NCI-H1417 (cell line): ENCODE measurements around the gene IFNLR1.

Source experiments
- DNase-seq, 3 experiments: peaks; one replicate each; lab custom pipeline; 2025; lab: John Stamatoyannopoulos, UW

IFNLR1 gene

DNA sequence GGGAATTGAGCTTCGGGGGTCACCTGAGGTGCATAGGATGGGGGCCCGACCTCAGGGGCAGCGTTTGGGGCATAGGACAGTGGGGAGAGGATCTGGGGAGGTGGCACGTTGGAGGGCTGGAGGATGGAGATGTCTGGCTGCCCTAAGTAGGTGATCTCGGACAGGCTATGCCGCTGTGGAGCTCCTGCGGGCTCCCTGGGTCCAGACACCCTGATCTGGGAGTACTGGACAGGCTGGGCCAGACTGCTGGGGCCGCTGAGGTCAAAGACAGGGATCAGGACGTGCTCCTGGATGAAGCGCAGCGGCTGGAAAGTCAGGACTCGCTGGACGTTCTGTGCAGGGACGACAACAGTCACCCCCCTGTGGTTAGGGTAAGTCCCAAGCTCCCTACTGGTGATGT lies 65.7 kb downstream of the IFNLR1 start:
- no peak for DNase-seq

DNA sequence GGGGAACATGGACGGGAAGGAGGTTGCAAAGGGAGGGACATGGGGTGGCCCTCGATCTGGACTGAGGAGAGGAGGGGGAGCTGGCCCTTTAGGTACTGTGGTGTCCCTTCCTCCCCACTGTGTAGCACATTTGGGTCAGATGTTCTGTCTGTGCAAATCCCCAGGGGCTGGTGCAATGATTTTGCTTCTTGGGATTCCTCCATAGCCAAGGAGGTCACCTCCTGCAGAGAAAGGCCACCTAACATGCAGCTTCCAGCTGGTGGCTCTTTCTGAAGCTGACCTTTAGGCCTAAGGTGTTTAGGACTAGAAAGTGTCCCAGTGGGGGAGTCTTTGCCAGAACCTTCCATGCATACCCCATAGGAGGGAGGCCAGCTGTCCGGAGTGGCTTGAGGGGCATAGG lies 66.1 kb downstream of the IFNLR1 start:
- DNase-seq = no peak

DNA sequence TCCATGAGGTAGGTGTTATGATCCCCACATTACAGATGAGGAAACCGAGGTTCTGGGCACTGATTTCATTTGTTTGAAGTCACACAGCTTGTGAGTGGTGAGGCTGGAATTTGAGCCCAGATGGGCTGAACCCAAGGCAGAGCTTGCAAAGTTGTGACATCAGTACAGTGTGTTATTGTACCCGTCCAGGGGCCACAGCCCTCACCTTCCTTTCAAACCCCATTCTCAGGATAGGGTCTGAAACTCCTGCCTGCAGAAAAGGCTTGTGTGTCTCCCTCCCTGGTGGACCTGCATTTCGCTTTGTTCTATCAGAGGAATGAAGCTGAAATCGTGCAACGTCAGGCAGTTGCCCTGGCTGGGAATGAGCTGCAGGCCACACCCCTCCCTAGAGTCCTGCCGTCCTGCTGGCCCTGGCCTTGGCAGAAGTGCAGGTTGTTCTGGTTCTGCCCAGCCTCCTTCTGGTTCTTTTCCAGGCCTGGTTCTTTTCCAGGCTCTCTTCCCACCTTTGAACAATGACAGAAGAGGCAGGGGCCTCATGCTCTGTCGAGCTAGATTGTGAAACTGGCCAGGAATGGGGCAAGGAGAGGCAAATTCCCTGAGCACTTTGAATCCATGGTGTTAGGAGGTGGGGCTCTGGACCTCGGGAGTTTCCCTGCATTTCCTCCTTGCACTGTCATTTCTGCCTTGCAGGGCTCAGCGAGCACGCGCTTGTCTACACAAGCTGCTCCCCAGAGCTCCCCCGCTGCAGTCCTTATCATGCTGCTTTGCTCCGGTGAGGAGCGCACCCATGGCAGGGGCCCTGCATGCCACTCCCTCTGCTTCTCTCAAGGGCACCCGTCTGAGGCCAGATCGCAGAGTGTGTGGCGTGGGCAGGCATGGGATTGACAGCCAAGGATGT lies 67.0 kb downstream of the IFNLR1 start:
- DNase-seq = no peak

DNA sequence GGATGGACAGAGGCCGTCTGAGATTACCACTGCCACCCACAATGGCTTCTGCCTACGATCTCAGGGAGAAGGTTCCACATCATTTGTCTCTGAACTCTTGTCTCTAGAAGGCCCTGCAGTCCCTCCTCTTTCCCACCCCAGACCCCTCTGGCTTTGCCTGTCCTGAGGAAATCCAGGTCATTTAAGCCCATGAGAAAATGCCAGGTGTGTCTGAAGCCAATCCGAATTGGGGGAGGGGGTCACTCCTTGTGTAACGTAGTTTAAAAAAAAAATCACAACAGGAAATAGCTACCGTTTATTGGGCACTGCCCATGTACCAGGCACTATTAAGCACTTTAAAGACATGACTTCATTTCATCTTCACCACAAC lies 67.6 kb downstream of the IFNLR1 start:
- no peak for DNase-seq

DNA sequence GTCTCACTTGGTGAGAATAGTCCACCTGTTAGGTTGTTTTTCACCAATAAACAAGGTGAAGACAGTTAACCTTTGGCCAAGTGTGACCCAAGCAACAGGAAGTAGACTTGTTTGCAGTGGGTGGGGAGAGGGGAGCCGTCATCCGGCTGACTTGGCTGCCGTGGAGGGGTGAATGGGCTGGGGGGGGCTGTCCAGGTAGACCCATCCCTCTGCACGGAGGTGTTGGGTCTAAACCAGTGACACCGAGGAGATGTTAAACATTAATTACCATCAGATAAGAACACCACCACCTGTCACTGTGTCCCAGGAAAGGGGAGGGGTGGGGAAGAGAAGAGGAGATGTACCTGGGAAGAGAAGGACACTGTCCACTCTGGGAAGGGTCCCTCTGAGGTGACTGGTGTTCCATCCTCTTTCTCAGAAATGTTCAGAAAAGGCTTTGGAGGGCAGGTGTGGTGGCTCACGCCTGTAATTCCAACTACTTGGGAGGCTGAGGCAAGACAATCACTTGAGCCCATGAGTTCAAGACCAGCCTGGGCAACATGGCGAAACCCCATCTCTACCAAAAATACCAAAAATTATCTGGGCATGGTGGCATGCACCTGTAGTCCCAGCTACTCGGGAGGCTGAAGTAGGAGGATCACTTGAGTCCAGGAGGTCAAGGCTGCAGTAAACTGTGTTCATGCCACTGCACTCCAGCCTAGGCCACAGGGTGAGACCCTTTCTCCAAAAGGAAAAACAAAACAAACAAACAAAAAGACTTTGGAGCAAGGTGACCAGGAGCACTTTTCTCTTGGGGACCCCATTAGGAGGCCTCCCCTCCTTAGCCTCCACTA lies 68.5 kb downstream of the IFNLR1 start:
- no peak for DNase-seq

DNA sequence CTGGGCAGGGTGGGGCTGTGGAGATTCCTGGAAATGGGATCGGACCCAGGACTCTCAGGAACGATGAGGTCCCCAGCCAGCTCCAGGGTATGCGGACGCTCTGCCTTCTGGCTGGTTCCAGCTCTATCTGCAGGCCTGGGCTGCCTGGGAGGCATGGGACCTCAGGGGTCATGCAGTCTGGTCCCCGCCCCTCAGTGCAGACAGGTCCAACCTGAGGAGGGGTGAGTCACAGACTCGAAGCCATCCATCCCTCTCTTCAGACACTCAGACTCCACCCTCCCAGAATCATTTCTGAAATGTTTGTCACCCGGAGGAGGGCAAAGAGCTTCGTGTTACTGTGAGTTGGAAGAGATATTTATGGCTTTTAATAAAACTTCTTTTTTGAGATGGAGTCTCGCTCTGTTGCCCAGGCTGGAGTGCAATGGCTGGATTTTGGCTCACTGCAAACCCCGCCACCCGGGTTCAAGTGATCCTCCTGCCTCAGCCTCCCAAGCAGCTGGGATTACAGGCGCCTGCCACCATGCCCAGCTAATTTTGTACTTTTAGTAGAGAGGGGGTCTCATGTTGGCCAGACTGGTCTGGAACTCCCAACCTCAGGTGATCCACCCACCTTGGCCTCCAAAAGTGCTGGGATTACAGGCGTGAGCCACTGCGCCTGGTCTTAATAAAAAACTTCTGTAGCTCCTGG lies 69.2 kb downstream of the IFNLR1 start:
- no peak for DNase-seq

DNA sequence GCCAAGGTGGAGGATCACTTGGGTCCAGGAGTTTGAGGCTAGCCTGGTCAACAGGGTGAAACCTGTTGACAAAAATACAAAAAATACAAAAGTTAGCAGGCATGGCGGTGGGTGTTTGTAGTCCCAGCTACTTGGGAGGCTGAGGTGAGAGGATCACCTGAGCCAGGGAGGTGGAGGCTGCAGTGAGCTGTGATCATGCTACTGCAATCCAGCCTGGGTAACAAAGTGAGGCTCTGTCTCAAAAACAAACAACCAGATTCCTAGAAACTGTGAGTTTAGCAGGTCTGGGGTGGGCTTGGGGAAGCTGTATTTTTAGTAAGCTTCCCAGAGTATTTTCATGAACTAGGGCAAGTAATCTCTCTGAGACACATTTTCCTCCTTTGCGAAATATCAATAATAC lies 70.0 kb downstream of the IFNLR1 start:
- no peak for DNase-seq

DNA sequence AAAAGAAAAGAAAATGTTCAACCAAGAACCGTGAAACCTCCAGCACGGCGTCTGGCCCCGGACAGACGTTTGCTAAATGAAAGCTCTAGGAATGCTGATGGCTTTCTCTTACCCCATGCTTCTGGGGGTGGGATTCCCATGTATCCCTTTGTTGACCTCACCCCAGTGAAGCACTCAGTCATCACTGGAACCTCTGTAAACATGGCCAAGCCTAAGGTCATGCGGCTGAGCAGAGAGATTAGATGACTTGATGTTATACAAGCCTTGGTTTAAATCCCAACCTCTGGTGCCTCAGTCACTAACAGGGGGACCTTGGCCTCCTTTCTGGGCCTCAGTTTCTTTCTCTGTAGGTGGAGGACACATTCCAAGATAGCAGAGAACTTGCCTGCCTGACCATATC lies 72.3 kb downstream of the IFNLR1 start:
- DNase-seq = no peak

DNA sequence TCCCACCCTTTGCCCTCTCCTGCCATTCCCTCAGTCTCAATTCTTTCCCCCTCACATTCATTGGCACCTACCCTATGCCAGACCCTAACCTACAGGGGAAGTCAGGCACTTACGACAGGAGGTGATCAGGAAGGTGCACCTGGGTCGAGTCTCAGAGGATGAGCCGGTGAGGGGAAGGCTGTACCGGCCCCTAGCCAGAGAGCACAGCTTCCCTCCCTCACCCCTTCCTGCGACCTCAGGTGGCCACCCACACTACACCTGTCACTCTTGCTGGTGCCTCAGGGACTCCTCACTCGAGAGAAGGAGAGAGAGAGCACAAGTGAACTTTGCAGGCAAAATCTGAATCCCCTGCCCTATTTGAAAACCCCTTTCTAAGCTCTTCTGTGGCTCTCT lies 73.5 kb downstream of the IFNLR1 start:
- DNase-seq = no peak

DNA sequence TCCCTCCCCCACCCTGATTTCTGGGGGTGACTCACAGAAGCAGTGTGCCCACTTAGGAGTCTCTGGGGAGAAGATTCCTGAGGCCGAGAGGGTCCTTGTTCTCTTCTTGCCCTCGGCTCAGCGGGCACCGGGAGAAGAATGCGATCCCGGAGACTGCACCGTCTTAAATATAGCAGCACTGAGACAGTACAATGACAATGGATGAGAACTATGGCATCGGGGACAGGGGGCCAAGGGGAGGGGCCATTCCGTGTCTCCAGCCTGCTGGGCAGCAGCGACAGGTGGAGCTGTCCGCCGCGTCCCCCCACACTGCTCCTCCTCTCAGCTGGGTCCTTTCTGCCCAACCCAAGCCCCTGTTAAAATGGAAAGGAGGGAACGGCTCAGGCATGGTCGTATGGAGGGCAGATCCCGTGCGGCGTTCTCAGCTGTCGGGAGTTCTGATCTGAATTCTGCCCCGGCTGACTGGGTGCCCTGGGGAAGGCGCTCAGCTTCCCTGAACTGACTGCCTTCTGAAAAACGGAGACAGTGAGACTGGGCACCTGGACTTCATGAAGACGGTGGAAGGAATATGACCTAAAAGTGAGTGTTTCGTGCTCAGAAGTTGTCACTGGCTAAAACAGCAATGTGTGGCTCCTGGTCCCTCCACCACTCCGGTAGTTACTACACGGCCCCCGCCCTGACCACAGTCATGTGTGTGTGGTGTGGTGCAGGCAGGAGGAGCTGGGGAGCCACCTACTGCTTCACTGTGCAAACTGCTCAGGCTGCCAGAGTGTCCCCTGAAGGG lies 74.9 kb downstream of the IFNLR1 start, which contains the start of gene MYOM3:
MYOM3 (minus strand) TSS at position 140 of the 784 bp plus-strand sequence. CDS start 3,499 bp downstream, outside the sequence.
- peak; percentile 48 to 79 (median 52) for DNase-seq

DNA sequence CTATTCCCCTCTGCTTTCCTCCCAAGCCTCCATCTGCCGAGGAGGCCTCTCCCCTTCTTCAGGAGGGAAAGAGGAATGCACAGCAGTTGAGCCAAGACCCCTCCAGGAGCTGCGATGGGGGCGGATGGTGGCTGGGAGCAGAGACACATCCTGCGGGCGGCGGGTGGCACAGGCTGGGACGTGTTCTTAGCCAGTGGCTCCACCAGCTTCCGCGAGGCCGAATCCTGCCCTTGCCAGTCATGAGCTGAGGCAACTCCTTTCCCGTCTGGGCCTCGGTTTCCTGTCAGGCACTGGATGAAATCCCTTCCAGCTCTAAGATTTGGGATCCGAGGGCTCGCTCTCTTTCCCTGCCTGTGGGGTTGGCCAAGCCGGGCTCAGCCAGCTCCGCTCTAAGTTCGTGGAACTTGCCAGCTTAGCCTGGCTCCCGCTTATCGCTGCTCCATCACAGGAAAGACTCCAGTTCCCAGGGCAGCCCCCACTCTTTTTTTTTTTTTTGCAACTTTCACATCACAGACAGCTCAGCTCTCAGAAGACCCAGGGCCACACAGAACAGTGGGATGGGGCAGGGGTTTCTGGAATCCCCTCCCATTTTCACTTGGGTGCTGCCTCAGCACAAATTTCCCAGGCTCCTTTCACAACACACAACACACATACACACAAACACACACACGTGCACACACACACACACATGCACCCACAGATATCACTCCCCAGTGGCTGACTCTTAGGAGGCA lies 75.7 kb downstream of the IFNLR1 start:
- DNase-seq = no peak

DNA sequence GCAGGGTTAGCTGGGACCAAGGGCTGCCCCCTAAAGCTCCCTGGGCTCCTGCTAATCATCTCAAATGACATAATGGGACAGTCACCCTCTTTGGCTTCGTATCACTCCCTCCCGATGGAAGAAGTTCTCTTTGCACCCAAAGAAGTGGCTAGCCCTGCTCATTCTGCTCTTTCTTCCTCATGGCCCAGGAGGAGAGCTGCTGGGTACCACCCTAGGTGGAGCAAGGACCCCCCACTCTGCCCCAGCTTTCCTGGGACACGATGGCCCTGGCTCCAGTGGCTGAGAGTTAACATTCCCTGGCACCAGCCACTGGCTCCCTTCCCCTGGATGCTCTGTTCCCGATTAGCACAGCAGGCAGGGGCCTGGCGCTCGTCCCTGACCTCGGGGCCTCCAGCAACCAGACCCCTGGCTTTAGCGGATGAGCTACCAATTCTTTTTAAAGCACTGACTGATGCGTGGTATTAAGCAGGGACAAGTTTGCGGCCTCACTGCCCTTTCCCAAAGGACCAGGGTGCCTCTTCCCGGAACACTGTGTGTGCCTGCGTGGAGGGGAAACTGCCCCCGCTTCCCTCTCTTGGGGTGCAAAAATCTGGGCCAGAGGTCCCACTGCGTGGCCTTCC lies 76.3 kb downstream of the IFNLR1 start:
- DNase-seq = no peak

DNA sequence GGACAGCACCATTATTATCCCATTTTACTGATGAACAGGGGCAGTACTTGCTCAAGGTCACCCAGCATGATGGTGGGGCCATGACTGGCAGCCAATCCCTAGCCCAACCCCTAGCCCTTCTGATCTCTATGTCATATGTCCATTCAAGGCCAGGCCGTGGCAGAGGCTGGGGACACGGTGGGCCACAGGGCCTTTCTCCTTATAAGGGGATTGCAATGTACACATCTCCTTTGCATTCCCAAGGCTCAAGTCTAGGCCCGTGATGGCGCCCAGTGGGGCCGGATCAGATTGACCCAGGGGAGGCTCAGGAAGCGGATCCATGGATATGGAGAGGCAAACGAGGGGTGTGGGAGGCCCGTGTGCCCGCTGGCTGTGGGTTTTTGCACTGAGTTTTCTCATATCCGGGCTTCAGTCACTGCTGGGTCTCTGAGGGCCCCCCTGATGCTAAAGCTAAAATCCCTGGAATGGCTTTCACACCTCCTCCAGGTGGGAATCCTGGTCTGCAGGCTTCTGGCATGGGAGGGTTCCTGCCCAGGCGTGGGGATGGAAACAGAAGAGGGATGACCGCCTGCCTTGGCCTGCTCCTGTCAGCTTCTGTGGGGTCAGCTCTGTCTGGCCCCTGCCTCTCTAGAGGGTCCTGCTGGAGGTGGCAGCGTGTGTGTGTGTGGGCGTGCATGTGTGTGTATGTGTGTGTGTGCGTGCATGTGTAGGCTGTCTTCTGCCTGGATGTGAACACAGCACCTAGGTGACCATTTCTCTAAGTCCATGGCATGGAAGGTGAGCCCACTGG lies 77.2 kb downstream of the IFNLR1 start:
- DNase-seq = no peak

DNA sequence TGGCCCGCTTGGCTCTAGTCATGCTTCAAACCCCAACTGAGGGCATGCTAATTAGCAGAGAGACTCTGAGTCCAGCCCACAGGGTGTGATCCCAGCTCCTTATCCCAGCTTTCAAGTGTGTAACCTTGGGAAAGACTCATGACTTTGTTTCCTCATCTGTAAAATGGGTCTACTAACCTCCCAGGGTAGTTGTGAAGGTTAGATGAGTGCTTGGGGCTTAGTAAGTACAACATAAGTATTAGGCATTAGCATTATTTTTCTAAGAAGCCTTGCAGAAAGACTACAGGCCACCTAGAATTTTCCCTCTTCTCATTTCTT lies 78.0 kb downstream of the IFNLR1 start:
- no peak for DNase-seq

DNA sequence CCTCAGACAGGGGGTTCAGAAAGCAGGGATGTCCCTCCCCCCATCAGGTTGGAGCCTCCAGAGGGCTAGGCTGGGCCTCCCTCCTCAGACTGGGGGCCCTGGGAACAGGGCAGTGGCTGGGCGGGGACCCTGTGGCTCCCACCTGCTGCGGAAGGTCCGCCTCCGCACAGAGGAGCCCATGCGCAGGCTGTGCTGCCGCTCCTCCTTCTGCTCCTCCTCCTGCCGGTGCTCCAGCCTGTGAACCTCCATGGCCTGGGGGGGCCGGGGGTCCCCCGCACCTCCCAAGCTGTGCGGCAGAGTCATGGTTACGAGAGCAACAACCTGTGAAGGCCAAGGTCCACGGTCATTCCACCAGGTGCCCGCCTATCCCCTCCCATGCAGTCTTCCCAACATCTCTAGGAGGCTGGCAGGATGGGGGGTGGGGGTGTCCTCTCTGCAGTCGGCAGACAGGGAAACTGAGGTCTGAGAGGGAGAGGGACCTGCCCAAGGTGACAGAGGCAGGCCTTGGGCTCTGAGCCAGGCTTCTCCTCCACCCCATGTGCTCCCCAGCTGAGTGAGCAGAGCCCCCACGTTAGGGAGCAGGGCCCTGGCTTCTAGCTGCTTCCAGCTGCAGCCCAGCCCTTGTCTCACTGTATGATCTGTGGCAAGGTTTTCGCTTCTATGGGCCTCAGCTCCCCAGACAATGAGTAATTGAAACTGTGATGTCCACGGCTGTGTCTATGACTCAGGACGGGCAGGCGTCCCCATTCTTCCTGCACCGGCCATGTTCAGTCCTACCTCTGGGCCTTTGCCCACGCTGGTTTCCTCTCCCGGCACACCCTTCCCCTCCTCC lies 78.5 kb downstream of the IFNLR1 start:
- DNase-seq = no peak

DNA sequence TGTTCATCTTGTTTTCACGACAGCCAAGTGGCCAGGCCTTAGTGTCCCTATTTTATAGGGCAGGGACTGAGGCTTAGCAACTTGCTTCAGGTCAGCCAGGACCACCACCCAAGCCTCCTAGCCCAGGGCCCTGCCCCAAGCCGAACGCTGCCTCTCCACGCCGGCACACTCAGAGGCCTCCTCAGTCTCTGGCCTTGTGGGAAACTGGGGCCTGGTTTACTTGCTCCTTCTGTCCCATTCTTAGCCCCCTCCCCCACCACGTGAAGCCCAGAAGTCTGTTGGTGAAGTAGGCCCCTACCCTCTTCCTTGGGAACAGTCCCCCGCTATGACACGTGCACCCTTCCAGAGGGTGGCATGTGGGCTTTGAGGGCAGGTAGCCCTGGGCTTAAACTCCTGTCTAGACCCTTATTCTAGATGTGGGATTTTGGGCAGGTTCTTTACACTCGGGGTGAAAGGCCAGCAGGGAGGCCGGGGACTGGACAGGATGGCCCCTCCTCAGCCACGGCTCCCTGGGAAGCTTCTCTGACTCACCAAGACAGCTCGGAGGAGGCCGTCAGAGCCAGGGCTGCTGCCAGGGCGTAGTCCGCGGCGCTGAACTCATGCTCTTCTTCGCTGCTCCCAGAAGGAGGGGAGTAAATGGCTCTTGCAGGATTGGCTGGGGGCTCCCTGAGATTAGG lies 79.5 kb downstream of the IFNLR1 start:
- no peak for DNase-seq

DNA sequence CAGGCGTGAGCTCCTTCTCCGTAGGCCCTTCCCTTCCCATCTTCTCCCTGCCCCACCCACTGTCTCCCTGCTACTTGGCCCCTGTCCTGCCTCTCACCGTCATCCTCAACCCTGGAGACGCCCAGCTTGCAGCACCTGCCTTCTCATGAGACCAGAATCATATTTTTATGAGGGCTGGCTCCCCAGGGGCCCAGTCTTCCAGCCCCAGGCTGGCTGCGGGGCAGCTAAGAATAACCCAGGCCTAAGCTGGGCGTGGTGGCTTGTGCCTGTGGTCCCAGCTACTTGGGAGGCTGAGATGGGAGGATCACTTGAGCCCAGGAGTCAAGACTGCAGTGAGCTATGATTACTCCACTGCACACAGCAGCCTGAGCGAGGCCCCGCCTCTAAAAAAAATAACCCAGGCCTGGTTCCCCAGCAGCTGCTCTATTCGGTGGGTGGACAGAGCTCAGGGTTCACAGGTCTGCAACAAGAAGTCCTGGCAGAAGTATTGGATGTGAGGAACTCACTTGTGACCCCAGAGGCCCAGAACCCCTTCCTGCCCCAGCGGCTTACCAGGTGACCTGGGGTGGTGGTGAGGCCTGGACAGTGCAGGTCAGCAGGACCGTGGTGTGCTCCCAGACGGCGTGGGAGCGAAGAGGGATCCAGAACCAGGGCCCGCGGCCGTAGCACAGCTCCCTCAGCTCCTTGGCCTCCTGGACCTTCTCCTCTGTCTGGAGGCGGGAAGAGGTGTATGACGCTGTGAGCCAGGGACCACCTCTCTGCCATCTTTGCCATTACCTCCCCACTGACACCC lies 81.5 kb downstream of the IFNLR1 start:
- peak in 1 of 3 experiments; percentile 32 for DNase-seq

DNA sequence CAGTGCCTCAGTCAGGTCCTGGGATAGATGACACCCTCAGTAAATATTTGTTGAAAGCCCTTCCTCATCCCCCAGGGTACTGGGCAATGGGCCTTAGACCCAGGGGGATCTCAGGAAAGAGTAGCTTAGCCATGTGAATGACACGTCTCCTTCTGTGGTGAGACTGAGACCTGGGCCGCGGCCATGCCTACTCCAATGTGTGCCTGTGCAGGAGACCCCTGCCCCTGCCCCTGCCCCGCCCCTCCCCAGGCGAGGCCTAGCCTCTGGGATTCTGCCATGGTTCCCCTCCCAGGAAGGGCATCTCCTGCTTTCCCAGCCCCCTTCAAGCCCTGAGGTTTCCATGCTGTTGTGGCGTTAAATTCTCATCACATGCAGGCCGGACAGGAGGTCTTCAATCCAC lies 82.2 kb downstream of the IFNLR1 start:
- DNase-seq = no peak
